AG04450 (cell line): ENCODE measurements around the gene CCDC50. TPM values are rescaled to one million over a fixed set of nuclear protein-coding genes. Genes with fewer than 3 reads are reported as not detected.

ENCODE experiments used
- CTCF ChIA-PET: fragments of 300-600, 350-600 bp; formaldehyde crosslinking; extraction: SDS; loops from one replicate; lab custom pipeline; 2022; ENCODE audit warnings: antibody characterized with exemption, inconsistent platforms; lab: Charles Lee
- POLR2A ChIA-PET: fragments of 350-600 bp; formaldehyde crosslinking; extraction: SDS; loops from one replicate; lab custom pipeline; 2021; ENCODE audit warnings: antibody characterized with exemption, inconsistent platforms; lab: Yijun Ruan, JAX
- DNase-seq: peaks from one replicate; pipeline ENCODE4 v3.0.0-alpha.2; 2011; ENCODE audit warnings: low read depth, low spot score
- H3K27ac ChIP-seq: one replicate; pipeline ENCODE4 v1.5.1; 2012; ENCODE audit warnings: low read depth, low read length, control low read depth
- H3K27me3 ChIP-seq: one replicate; pipeline ENCODE4 v1.6.0; 2012; ENCODE audit warnings: low read length; ENCODE audit not compliant: control insufficient read depth, insufficient read depth
- H3K4me3 ChIP-seq: 2 replicates; pipeline ENCODE4 v1.5.1; 2011; ENCODE audit warnings: mild to moderate bottlenecking, low read depth, low read length, control low read depth
- H3K9me3 ChIP-seq: 2 replicates; pipeline ENCODE4 v1.5.1; 2012; ENCODE audit warnings: low read length; ENCODE audit not compliant: control insufficient read depth, insufficient read depth
- CTCF ChIP-seq: IDR thresholded peaks from 2 replicates; pipeline ENCODE4 v1.5.1; 2011; ENCODE audit warnings: low read depth, low read length, control low read depth, inconsistent platforms
- polyA plus RNA-seq: library from polyadenylated mRNA; depleted of rRNA; stranded (reverse); fragments of >200 nt; gene quantifications from 2 replicates; pipeline ENCODE4 v1.2.3, GENCODE V29; 2011

The CCDC50 gene
- polyA plus RNA-seq, 1 experiment: 75.6 TPM

GRCh38 chr3:191298846-191299245 lies 30.3 kb upstream of the CCDC50 start:
- POLR2A ChIA-PET: no interaction called here
- CTCF ChIA-PET: no interaction called here
- DNase-seq: no peak
- Histone ChIP-seq H3K27me3 (no peaks in the 10 kb centered on the region), H3K27ac (no peak overlapping the region), H3K4me3 (no peak overlapping the region), H3K9me3 (no peaks in the 10 kb centered on the region)
- no peak for TF ChIP-seq CTCF

- POLR2A ChIA-PET: no interaction called here
- H3K27ac ChIP-seq: no peak overlapping the region
- no peak overlapping the region for H3K4me3 ChIP-seq
- H3K9me3 ChIP-seq: no peaks in the 10 kb centered on the region
- no peak for TF ChIP-seq CTCF
- no peak for DNase-seq
- CTCF ChIA-PET: no interaction called here
- H3K27me3 ChIP-seq: no peaks in the 10 kb centered on the region
These were observed 28.8 kb upstream of the CCDC50 start for GRCh38 chr3:191300422-191300821.

GRCh38 chr3:191301017-191301416 lies 28.2 kb upstream of the CCDC50 start:
- TF ChIP-seq CTCF: no peak
- ChIA-PET POLR2A (no interaction called here), CTCF (no interaction called here)
- H3K27ac ChIP-seq: no peak overlapping the region
- H3K27me3 ChIP-seq: no peaks in the 10 kb centered on the region
- no peaks in the 10 kb centered on the region for H3K9me3 ChIP-seq
- H3K4me3 ChIP-seq: no peak overlapping the region
- DNase-seq: no peak

- DNase-seq: no peak
- no peaks in the 10 kb centered on the region for H3K27me3 ChIP-seq
- no peak for TF ChIP-seq CTCF
- POLR2A ChIA-PET: no interaction called here
- no peak overlapping the region for H3K27ac ChIP-seq
- no peak overlapping the region for H3K4me3 ChIP-seq
- CTCF ChIA-PET: interaction anchor here (0.5 kb wide), 1 partner anchor 119 kb away, joined by 3 read pairs; no protein-coding TSS in a partner anchor
- H3K9me3 ChIP-seq: no peaks in the 10 kb centered on the region
These were observed 27.3 kb upstream of the CCDC50 start for GRCh38 chr3:191301782-191302411.

- DNase-seq: no peak
- ChIA-PET CTCF (interaction anchor here (0.5 kb wide), 1 partner anchor 120 kb away, joined by 3 read pairs; no protein-coding TSS in a partner anchor), POLR2A (no interaction called here)
- Histone ChIP-seq H3K27ac (no peak overlapping the region), H3K4me3 (no peak overlapping the region), H3K9me3 (no peaks in the 10 kb centered on the region), H3K27me3 (no peaks in the 10 kb centered on the region)
- TF ChIP-seq CTCF: no peak
These were observed 26.7 kb upstream of the CCDC50 start for GRCh38 chr3:191302451-191302850.
